ENCODE data around the gene TMEM92.
"Not testable (repeated sequence)": the region's sequence is repeated elsewhere in the genome, so short reads cannot be mapped to it uniquely, and the experiment has no call there.

The TMEM92 gene

GRCh38 chr17:50301891-50302584, 27.8 kb downstream of the TMEM92 start:
- DNase-seq (ENCODE audit: low spot score) = no peak

- DNase-seq (ENCODE audit: low spot score) = no peak
Observed at GRCh38 chr17:50303051-50303450, 28.8 kb downstream of the TMEM92 start.

GRCh38 chr17:50303596-50303995, 29.3 kb downstream of the TMEM92 start:
- no peak for DNase-seq (ENCODE audit: low spot score)

- DNase-seq (ENCODE audit: low spot score) = no peak
Observed at GRCh38 chr17:50304781-50305404, 30.6 kb downstream of the TMEM92 start.

- DNase-seq (ENCODE audit: low spot score) = no peak
Observed at GRCh38 chr17:50307654-50308053, 33.4 kb downstream of the TMEM92 start.

- no peak for DNase-seq (ENCODE audit: low spot score)
Observed at GRCh38 chr17:50308666-50309065, 34.4 kb downstream of the TMEM92 start.

GRCh38 chr17:50310455-50311111, 36.3 kb downstream of the TMEM92 start:
- DNase-seq (ENCODE audit: low spot score) = no peak

GRCh38 chr17:50311112-50311460, 36.8 kb downstream of the TMEM92 start:
- DNase-seq (ENCODE audit: low spot score) = no peak

GRCh38 chr17:50311483-50311882, 37.2 kb downstream of the TMEM92 start:
- no peak for DNase-seq (ENCODE audit: low spot score)

- no peak for DNase-seq (ENCODE audit: low spot score)
Observed at GRCh38 chr17:50312308-50312707, 38.0 kb downstream of the TMEM92 start.

GRCh38 chr17:50314456-50315011, 40.3 kb downstream of the TMEM92 start:
- no peak for DNase-seq (ENCODE audit: low spot score)

- no peak for DNase-seq (ENCODE audit: low spot score)
Observed at GRCh38 chr17:50316016-50316587, 41.8 kb downstream of the TMEM92 start.

- not testable (repeated sequence) for DNase-seq (ENCODE audit: low spot score)
Observed at GRCh38 chr17:50316660-50317059, 42.4 kb downstream of the TMEM92 start.

- DNase-seq (ENCODE audit: low spot score) = no peak
Observed at GRCh38 chr17:50317121-50317520, 42.9 kb downstream of the TMEM92 start.

- no peak for DNase-seq (ENCODE audit: low spot score)
Observed at GRCh38 chr17:50318501-50319285, 44.4 kb downstream of the TMEM92 start.

- no peak for DNase-seq (ENCODE audit: low spot score)
Observed at GRCh38 chr17:50319306-50320004, 45.2 kb downstream of the TMEM92 start.

GRCh38 chr17:50322271-50322670, 48.0 kb downstream of the TMEM92 start:
- DNase-seq (ENCODE audit: low spot score) = no peak

- no peak for DNase-seq (ENCODE audit: low spot score)
Observed at GRCh38 chr17:50323060-50323459, 48.8 kb downstream of the TMEM92 start.

GRCh38 chr17:50325906-50326305, 51.6 kb downstream of the TMEM92 start:
- DNase-seq (ENCODE audit: low spot score) = no peak

- DNase-seq (ENCODE audit: low spot score) = no peak
Observed at GRCh38 chr17:50326831-50327364, 52.6 kb downstream of the TMEM92 start.

Data from ecto neural progenitor cell (in vitro differentiated cells).